Measurements from ENCODE around the gene COL26A1. TPM values are rescaled to one million over a fixed set of nuclear protein-coding genes. Genes with fewer than 3 reads are reported as not detected.

Gene COL26A1
- total and polyA plus RNA-seq, 7 experiments from 2014 or later, result 0.24 TPM; not detected in 6

DNA sequence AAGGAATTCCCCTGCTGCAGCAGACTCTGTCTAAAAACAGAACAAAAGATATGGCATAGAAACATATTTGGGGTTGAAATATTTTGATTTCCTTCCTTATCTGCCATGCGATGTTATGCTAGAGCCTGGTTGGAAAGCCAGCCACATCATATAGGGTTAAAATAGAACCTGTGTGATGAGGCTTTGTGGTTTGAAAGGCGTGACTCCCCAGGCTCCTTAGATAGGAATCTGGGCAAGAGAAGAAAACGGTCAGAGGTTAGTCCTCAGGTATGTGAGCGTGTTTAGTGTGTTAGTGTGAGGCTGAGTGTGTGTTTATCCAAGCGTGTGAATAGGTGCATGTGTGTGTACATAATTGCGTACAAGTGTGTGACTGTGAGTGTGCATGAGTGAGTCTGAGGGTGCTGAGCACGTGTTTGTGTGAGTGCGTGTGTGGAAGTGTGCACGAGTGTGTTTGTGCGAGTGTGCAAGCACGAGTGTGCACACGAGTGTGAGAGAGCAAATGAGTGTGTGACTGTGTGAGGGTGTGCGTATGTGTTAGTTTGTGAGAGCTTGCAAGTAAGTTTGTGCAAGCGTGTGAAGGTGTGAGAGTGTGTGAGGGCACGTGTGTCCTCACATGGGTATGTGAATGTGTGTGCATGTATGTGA, 79.9 kb downstream of the COL26A1 start:
- CTCF ChIA-PET, result no interaction called here

GRCh38 chr7:101450064-101450463, 87.4 kb downstream of the COL26A1 start:
- Mint-ChIP-seq H3K27me3 (peaks cover 0 to 4% (median 0%) of the 10 kb centered on the region in 5 donors), H3K27ac (no peak overlapping the region), H3K36me3 (no peaks in the 10 kb centered on the region), H3K9me3 (no peaks in the 10 kb centered on the region), H3K4me3 (no peak overlapping the region), H3K4me1 (peaks cover 0 to 5% (median 0%) of the 10 kb centered on the region in 7 donors)
- POLR2A ChIA-PET, result no interaction called here
- DNase-seq, result no peak
- Histone ChIP-seq H3K9me3 (ENCODE audit: control insufficient read depth in 2 of 3, low read length in 3 of 3) (no peaks in the 10 kb centered on the region), H3K27ac (ENCODE audit: low read depth, low read length) (no peak overlapping the region), H3K27me3 (ENCODE audit: control insufficient read depth in 2 of 2, insufficient read depth in 2 of 2, low read length in 2 of 2) (peaks cover 0 to 3% of the 10 kb centered on the region in 2 donors), H3K36me3 (ENCODE audit: control insufficient read depth in 2 of 3, insufficient read depth in 3 of 3, low read length in 3 of 3) (no peaks in the 10 kb centered on the region), H3K4me1 (ENCODE audit: control insufficient read depth in 2 of 2, insufficient read depth in 2 of 2, low read length in 2 of 2) (no peaks in the 10 kb centered on the region), H3K4me3 (ENCODE audit: low read length) (no peak overlapping the region)
- no peak for ATAC-seq
- CTCF ChIA-PET, result no interaction called here
- intact Hi-C loops (cut with micrococcal nuclease), result no loop called here

More for the DNA sequence above, 79.9 kb downstream of the COL26A1 start:
- Histone ChIP-seq H3K9me3 (ENCODE audit: control insufficient read depth in 2 of 3, low read length in 3 of 3) (no peaks in the 10 kb centered on the region), H3K36me3 (ENCODE audit: control insufficient read depth in 2 of 3, insufficient read depth in 3 of 3, low read length in 3 of 3) (no peaks in the 10 kb centered on the region), H3K27ac (ENCODE audit: low read depth, low read length) (no peak overlapping the region), H3K27me3 (ENCODE audit: control insufficient read depth in 2 of 2, insufficient read depth in 2 of 2, low read length in 2 of 2) (no peaks in the 10 kb centered on the region), H3K4me1 (ENCODE audit: control insufficient read depth in 2 of 2, insufficient read depth in 2 of 2, low read length in 2 of 2) (no peaks in the 10 kb centered on the region), H3K4me3 (ENCODE audit: low read length) (no peak overlapping the region)
- Mint-ChIP-seq H3K4me1 (peaks cover 4 to 14% (median 7%) of the 10 kb centered on the region in 7 donors), H3K9me3 (no peaks in the 10 kb centered on the region), H3K4me3 (peak overlapping the region in 4 of 10 donors; percentile 1 to 9 (median 2)), H3K27me3 (peaks cover 6 to 13% (median 7%) of the 10 kb centered on the region in 5 donors), H3K36me3 (no peaks in the 10 kb centered on the region), H3K27ac (peak overlapping the region in 3 of 9 donors; percentile 0 to 65 (median 28))
- DNase-seq (no peak), ATAC-seq (no peak)
- intact Hi-C loops (cut with micrococcal nuclease), result no loop called here
- POLR2A ChIA-PET, result no interaction called here

- DNase-seq (no peak), ATAC-seq (no peak)
- no peak overlapping the region for H3K27ac Mint-ChIP-seq
- H3K4me1 ChIP-seq (ENCODE audit: control insufficient read depth in 2 of 2, insufficient read depth in 2 of 2, low read length in 2 of 2), result no peaks in the 10 kb centered on the region
- intact Hi-C loops (cut with micrococcal nuclease), result no loop called here
- H3K4me3 ChIP-seq (ENCODE audit: low read length), result no peak overlapping the region
- H3K27me3 ChIP-seq (ENCODE audit: control insufficient read depth in 2 of 2, insufficient read depth in 2 of 2, low read length in 2 of 2), result peaks cover 0 to 3% of the 10 kb centered on the region in 2 donors
- H3K9me3 ChIP-seq (ENCODE audit: control insufficient read depth in 2 of 3, low read length in 3 of 3), result no peaks in the 10 kb centered on the region
- H3K36me3 ChIP-seq (ENCODE audit: control insufficient read depth in 2 of 3, insufficient read depth in 3 of 3, low read length in 3 of 3), result no peaks in the 10 kb centered on the region
- no peaks in the 10 kb centered on the region for H3K36me3 Mint-ChIP-seq
- H3K9me3 Mint-ChIP-seq, result no peaks in the 10 kb centered on the region
- POLR2A ChIA-PET, result no interaction called here
- peaks cover 0 to 4% (median 0%) of the 10 kb centered on the region in 7 donors for H3K4me1 Mint-ChIP-seq
- no peak overlapping the region for H3K27ac ChIP-seq (ENCODE audit: low read depth, low read length)
- no peak overlapping the region for H3K4me3 Mint-ChIP-seq
- no peaks in the 10 kb centered on the region for H3K27me3 Mint-ChIP-seq
- CTCF ChIA-PET, result no interaction called here
These were observed 90.9 kb downstream of the COL26A1 start for GRCh38 chr7:101453617-101454016.

- DNase-seq (no peak), ATAC-seq (no peak)
- ChIA-PET CTCF (no interaction called here), POLR2A (no interaction called here)
- H3K4me3 ChIP-seq (ENCODE audit: low read length), result no peak overlapping the region
- Mint-ChIP-seq H3K27ac (no peak overlapping the region), H3K36me3 (no peaks in the 10 kb centered on the region), H3K4me3 (no peak overlapping the region), H3K4me1 (no peaks in the 10 kb centered on the region), H3K27me3 (no peaks in the 10 kb centered on the region), H3K9me3 (no peaks in the 10 kb centered on the region)
- no peaks in the 10 kb centered on the region for H3K9me3 ChIP-seq (ENCODE audit: control insufficient read depth in 2 of 3, low read length in 3 of 3)
- peaks cover 0 to 3% of the 10 kb centered on the region in 2 donors for H3K27me3 ChIP-seq (ENCODE audit: control insufficient read depth in 2 of 2, insufficient read depth in 2 of 2, low read length in 2 of 2)
- intact Hi-C loops (cut with micrococcal nuclease), result no loop called here
- H3K36me3 ChIP-seq (ENCODE audit: control insufficient read depth in 2 of 3, insufficient read depth in 3 of 3, low read length in 3 of 3), result no peaks in the 10 kb centered on the region
- H3K4me1 ChIP-seq (ENCODE audit: control insufficient read depth in 2 of 2, insufficient read depth in 2 of 2, low read length in 2 of 2), result no peaks in the 10 kb centered on the region
- H3K27ac ChIP-seq (ENCODE audit: low read depth, low read length), result no peak overlapping the region
These were observed 94.5 kb downstream of the COL26A1 start for GRCh38 chr7:101457001-101457750.

DNA sequence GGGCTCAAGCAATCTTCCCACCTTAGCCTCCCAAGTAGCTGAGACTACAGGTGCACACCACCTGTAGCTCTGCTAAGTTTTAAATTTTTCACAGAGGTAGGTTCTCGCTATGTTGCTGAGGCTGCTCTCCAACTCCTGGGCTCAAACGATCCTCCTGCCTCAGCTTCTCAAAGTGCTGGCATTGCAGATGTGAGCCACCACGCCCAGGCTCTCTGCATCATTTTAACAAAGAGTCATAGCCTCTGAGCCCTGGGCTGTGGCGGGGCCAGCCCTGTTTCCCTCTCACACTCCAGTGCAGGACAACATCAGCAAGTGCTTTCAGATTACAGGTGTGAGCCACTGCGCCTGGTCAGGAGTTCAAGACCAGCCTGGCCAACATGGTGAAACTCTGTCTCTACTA, 102.5 kb downstream of the COL26A1 start:
- H3K27me3 Mint-ChIP-seq, result no peaks in the 10 kb centered on the region
- Histone ChIP-seq H3K36me3 (ENCODE audit: control insufficient read depth in 2 of 3, insufficient read depth in 3 of 3, low read length in 3 of 3) (no peaks in the 10 kb centered on the region), H3K9me3 (ENCODE audit: control insufficient read depth in 2 of 3, low read length in 3 of 3) (no peaks in the 10 kb centered on the region), H3K4me3 (ENCODE audit: low read length) (no peak overlapping the region), H3K4me1 (ENCODE audit: control insufficient read depth in 2 of 2, insufficient read depth in 2 of 2, low read length in 2 of 2) (peaks cover 0 to 5% of the 10 kb centered on the region in 2 donors), H3K27me3 (ENCODE audit: control insufficient read depth in 2 of 2, insufficient read depth in 2 of 2, low read length in 2 of 2) (no peaks in the 10 kb centered on the region), H3K27ac (ENCODE audit: low read depth, low read length) (no peak overlapping the region)
- intact Hi-C loops (cut with micrococcal nuclease), result no loop called here
- H3K9me3 Mint-ChIP-seq, result no peaks in the 10 kb centered on the region
- H3K36me3 Mint-ChIP-seq, result no peaks in the 10 kb centered on the region
- ATAC-seq (no peak), DNase-seq (no peak)
- H3K4me3 Mint-ChIP-seq, result peak overlapping the region in 8 of 10 donors; percentile 48 to 78 (median 69)
- ChIA-PET POLR2A (no interaction called here), CTCF (no interaction called here)
- H3K27ac Mint-ChIP-seq, result peak overlapping the region in 8 of 9 donors; percentile 57 to 91 (median 82)
- H3K4me1 Mint-ChIP-seq, result peaks cover 6 to 21% (median 16%) of the 10 kb centered on the region in 7 donors

- DNase-seq (peak in 3 of 9 donors; percentile 7 to 27 (median 26)), ATAC-seq (no peak)
- H3K36me3 Mint-ChIP-seq, result no peaks in the 10 kb centered on the region
- H3K4me3 ChIP-seq (ENCODE audit: low read length), result no peak overlapping the region
- no peaks in the 10 kb centered on the region for H3K27me3 Mint-ChIP-seq
- intact Hi-C loops (cut with micrococcal nuclease), result no loop called here
- peaks cover 6 to 21% (median 16%) of the 10 kb centered on the region in 7 donors for H3K4me1 Mint-ChIP-seq
- H3K27ac ChIP-seq (ENCODE audit: low read depth, low read length), result no peak overlapping the region
- no peaks in the 10 kb centered on the region for H3K36me3 ChIP-seq (ENCODE audit: control insufficient read depth in 2 of 3, insufficient read depth in 3 of 3, low read length in 3 of 3)
- peak overlapping the region in 9 of 10 donors; percentile 21 to 78 (median 69) for H3K4me3 Mint-ChIP-seq
- CTCF ChIA-PET, result no interaction called here
- POLR2A ChIA-PET, result no interaction called here
- no peaks in the 10 kb centered on the region for H3K9me3 ChIP-seq (ENCODE audit: control insufficient read depth in 2 of 3, low read length in 3 of 3)
- peak overlapping the region; percentile 57 to 91 (median 81) for H3K27ac Mint-ChIP-seq
- no peaks in the 10 kb centered on the region for H3K9me3 Mint-ChIP-seq
- H3K4me1 ChIP-seq (ENCODE audit: control insufficient read depth in 2 of 2, insufficient read depth in 2 of 2, low read length in 2 of 2), result peaks cover 0 to 5% of the 10 kb centered on the region in 2 donors
- no peaks in the 10 kb centered on the region for H3K27me3 ChIP-seq (ENCODE audit: control insufficient read depth in 2 of 2, insufficient read depth in 2 of 2, low read length in 2 of 2)
These were observed 103.0 kb downstream of the COL26A1 start for GRCh38 chr7:101465576-101466196.

All from naive thymus-derived CD4-positive, alpha-beta T cell (primary cell).